Breast epithelium (tissue), 4 donors: ENCODE results near the gene PHACTR1. TPM values are rescaled to one million over a fixed set of nuclear protein-coding genes. Genes with fewer than 3 reads are reported as not detected.

Source experiments
- DNase-seq, 2 donors: peaks; one replicate each; pipeline ENCODE4 v3.0.0-alpha.2; 2019; ENCODE audit warnings: low spot score in 2 of 2
- H3K27ac ChIP-seq, 2 donors: fragments of 200-600 bp; sonication (generic) in 1 of 2; one replicate each; pipeline ENCODE4 v1.5.1; 2016 to 2019; ENCODE audit warnings: mild to moderate bottlenecking in 1 of 2
- H3K27me3 ChIP-seq, 2 donors: fragments of 200-600 bp; sonication (generic) in 1 of 2; one replicate each; pipeline versions ENCODE4 v1.5.1 to v1.6.0; 2017 to 2019; ENCODE audit warnings: control low read depth in 1 of 2, mild to moderate bottlenecking in 1 of 2
- H3K36me3 ChIP-seq: fragments of 200-600 bp; one replicate; pipeline ENCODE4 v1.5.1; 2019
- H3K4me1 ChIP-seq, 2 donors: fragments of 200-600 bp; sonication (generic); one replicate each; pipeline ENCODE4 v1.5.1; 2016 to 2019; ENCODE audit warnings: control low read depth in 1 of 2
- H3K4me3 ChIP-seq, 3 donors: fragments of 200-600 bp; sonication (generic); 1 replicate in 2 of 3; 2 replicates in 1 of 3; pipeline ENCODE4 v1.5.1; 2016 to 2019; ENCODE audit warnings: mild to moderate bottlenecking in 3 of 3, moderate library complexity in 2 of 3
- H3K9me3 ChIP-seq, 2 donors: fragments of 200-600 bp; sonication (generic) in 1 of 2; one replicate each; pipeline ENCODE4 v1.5.1; 2016 to 2019; ENCODE audit warnings: control low read depth in 1 of 2
- CTCF ChIP-seq, 3 donors: fragments of 450-650 bp; IDR thresholded peaks; one replicate each; pipeline ENCODE4 v1.5.1; 2016 to 2017; ENCODE audit warnings: antibody characterized with exemption in 3 of 3, mild to moderate bottlenecking in 3 of 3, moderate library complexity in 3 of 3
- POLR2A ChIP-seq: fragments of 450-650 bp; IDR thresholded peaks from one replicate; pipeline ENCODE4 v1.6.1; 2016; ENCODE audit warnings: antibody characterized with exemption, mild to moderate bottlenecking, moderate library complexity
- POLR2AphosphoS5 ChIP-seq, 3 donors: sonication (generic); formaldehyde crosslinking; IDR thresholded peaks; one replicate each; pipeline ENCODE4 v1.6.1; 2017; ENCODE audit warnings: antibody characterized with exemption in 3 of 3
- intact Hi-C: fragments of 100-400 bp; cut with DNase I; formaldehyde crosslinking; loops from one replicate; pipeline ENCODE4 v1.15.1; 2023; ENCODE audit warnings: low total_unique reads
- total RNA-seq, 3 donors: library from RNA; depleted of rRNA; stranded (reverse); fragments of >200 nt; gene quantifications; one replicate each; pipeline ENCODE4 v1.1.0, GENCODE V29; 2016

Gene PHACTR1
- total RNA-seq, 3 donors from 2014 or later = 4.1 to 5.6 (median 4.6) TPM

DNA sequence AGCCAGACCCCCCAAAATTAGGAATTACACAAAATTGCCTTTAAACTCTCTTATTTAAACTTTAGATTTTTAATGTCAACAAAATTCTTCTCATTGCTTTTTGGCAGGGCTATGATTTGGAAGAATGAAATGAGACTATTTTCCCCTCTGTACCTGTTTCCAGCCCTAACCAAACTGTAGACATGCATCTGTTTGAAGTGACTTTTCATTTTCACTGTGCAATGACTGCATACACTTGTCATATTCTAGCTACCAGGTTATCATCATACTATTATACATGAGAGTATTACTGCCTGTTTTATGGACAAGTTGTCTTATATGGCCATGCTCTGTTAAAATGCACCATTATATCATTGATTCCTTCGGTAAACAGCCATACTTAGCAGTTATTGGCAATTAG, 316.6 kb downstream of the PHACTR1 start:
- H3K36me3 ChIP-seq = no peaks in the 10 kb centered on the region
- DNase-seq = no peak
- intact Hi-C loops = no loop called here
- H3K9me3 ChIP-seq = no peaks in the 10 kb centered on the region
- no peak for TF ChIP-seq POLR2AphosphoS5 (IDR thresholded peaks at IDR 0.05)
- no peak for TF ChIP-seq POLR2A
- no peak for TF ChIP-seq CTCF (IDR thresholded peaks at IDR 0.05)
- H3K27ac ChIP-seq = no peak overlapping the region
- H3K4me1 ChIP-seq = no peaks in the 10 kb centered on the region
- H3K27me3 ChIP-seq = no peaks in the 10 kb centered on the region
- no peak overlapping the region for H3K4me3 ChIP-seq

GRCh38 chr6:13034316-13034715, 317.7 kb downstream of the PHACTR1 start:
- Histone ChIP-seq H3K4me3 (no peak overlapping the region), H3K36me3 (no peaks in the 10 kb centered on the region), H3K9me3 (no peaks in the 10 kb centered on the region), H3K4me1 (no peaks in the 10 kb centered on the region), H3K27me3 (no peaks in the 10 kb centered on the region), H3K27ac (no peak overlapping the region)
- DNase-seq = no peak
- intact Hi-C loops = no loop called here
- TF ChIP-seq POLR2AphosphoS5 (IDR thresholded peaks at IDR 0.05) = no peak
- TF ChIP-seq POLR2A = no peak
- TF ChIP-seq CTCF (IDR thresholded peaks at IDR 0.05) = no peak

- Histone ChIP-seq H3K4me3 (no peak overlapping the region), H3K27ac (no peak overlapping the region), H3K9me3 (no peaks in the 10 kb centered on the region), H3K4me1 (no peaks in the 10 kb centered on the region), H3K36me3 (no peaks in the 10 kb centered on the region), H3K27me3 (no peaks in the 10 kb centered on the region)
- intact Hi-C loops = no loop called here
- TF ChIP-seq POLR2A (no peak), CTCF (IDR thresholded peaks at IDR 0.05) (no peak), POLR2AphosphoS5 (IDR thresholded peaks at IDR 0.05) (no peak)
- no peak for DNase-seq
Observed at GRCh38 chr6:13035606-13036005, 319.0 kb downstream of the PHACTR1 start.

GRCh38 chr6:13038315-13038714, 321.7 kb downstream of the PHACTR1 start:
- no peak overlapping the region for H3K27ac ChIP-seq
- intact Hi-C loops = no loop called here
- no peaks in the 10 kb centered on the region for H3K36me3 ChIP-seq
- TF ChIP-seq POLR2AphosphoS5 (IDR thresholded peaks at IDR 0.05) (no peak), CTCF (IDR thresholded peaks at IDR 0.05) (no peak), POLR2A (no peak)
- H3K9me3 ChIP-seq = no peaks in the 10 kb centered on the region
- no peak for DNase-seq
- no peaks in the 10 kb centered on the region for H3K4me1 ChIP-seq
- H3K4me3 ChIP-seq = no peak overlapping the region
- H3K27me3 ChIP-seq = no peaks in the 10 kb centered on the region

- H3K4me3 ChIP-seq = no peak overlapping the region
- H3K4me1 ChIP-seq = no peaks in the 10 kb centered on the region
- TF ChIP-seq CTCF (IDR thresholded peaks at IDR 0.05) (no peak), POLR2A (no peak)
- intact Hi-C loops = no loop called here
- no peaks in the 10 kb centered on the region for H3K27me3 ChIP-seq
- DNase-seq = no peak
- H3K27ac ChIP-seq = no peak overlapping the region
- no peaks in the 10 kb centered on the region for H3K36me3 ChIP-seq
- no peaks in the 10 kb centered on the region for H3K9me3 ChIP-seq
Observed at GRCh38 chr6:13038741-13039190, 322.2 kb downstream of the PHACTR1 start.
